Type B pancreatic cell (in vitro differentiated cells): ENCODE data around the gene MBOAT2. TPM values are rescaled to one million over a fixed set of nuclear protein-coding genes. Genes with fewer than 3 reads are reported as not detected.

Experiments used
- DNase-seq: peaks from one replicate; pipeline ENCODE4 v3.0.0; 2021; ENCODE audit warnings: mixed read lengths; ENCODE audit not compliant: unreplicated experiment; ENCODE audit errors: extremely low spot score
- H3K27ac Mint-ChIP-seq: 2 replicates; pipeline ENCODE4 v1.8.0; 2021; ENCODE audit warnings: mild to moderate bottlenecking, mixed read lengths
- H3K27me3 Mint-ChIP-seq: 2 replicates; pipeline ENCODE4 v1.8.0; 2021; ENCODE audit warnings: mixed read lengths
- H3K36me3 Mint-ChIP-seq: 2 replicates; pipeline ENCODE4 v1.8.0; 2021; ENCODE audit warnings: mixed read lengths
- H3K4me1 Mint-ChIP-seq: one replicate; pipeline ENCODE4 v1.8.0; 2021; ENCODE audit warnings: mixed read lengths; ENCODE audit not compliant: unreplicated experiment
- H3K4me3 Mint-ChIP-seq: 2 replicates; pipeline ENCODE4 v1.8.0; 2021; ENCODE audit warnings: mild to moderate bottlenecking, mixed read lengths
- H3K9me3 Mint-ChIP-seq: 2 replicates; pipeline ENCODE4 v1.8.0; 2021; ENCODE audit warnings: mixed read lengths
- total RNA-seq: library from RNA; stranded (reverse); gene quantifications from 2 replicates; pipeline ENCODE4 v1.2.1, GENCODE V29; 2021; ENCODE audit warnings: low replicate concordance
- TF ChIP-seq, protein P1 (sequence below): fragments of 200-600 bp; sonication (generic); conservative IDR thresholded peaks from 2 replicates; pipeline ENCODE4 v1.5.0; 2021; ENCODE audit warnings: antibody characterized with exemption, mild to moderate bottlenecking

The MBOAT2 gene
- total RNA-seq, 1 donor from 2014 or later, result 60.8 TPM

DNA sequence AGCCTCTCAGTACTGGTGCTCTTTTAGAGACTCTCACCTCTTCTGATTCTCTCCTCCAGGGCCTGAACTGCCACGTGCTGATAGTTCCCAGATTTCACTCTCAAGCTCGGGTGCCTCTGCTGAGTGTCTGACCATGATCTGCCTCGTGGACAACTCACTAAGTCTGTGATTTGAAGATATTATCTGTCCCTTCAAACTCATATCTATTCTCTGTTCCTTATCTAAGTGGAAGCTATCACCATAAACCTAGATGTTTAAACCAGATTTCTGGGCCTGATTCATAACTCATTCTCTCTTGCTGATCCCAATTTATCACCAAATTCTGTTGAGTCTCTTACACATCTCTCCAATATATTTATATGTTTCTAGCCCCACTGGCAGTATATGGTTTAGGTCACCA, 136.1 kb downstream of the MBOAT2 start:
- Mint-ChIP-seq H3K4me1 (no peaks in the 10 kb centered on the region), H3K27me3 (no peaks in the 10 kb centered on the region), H3K4me3 (no peak overlapping the region), H3K36me3 (peaks cover 27% of the 10 kb centered on the region), H3K9me3 (no peaks in the 10 kb centered on the region), H3K27ac (no peak overlapping the region)
- DNase-seq, result no peak
- TF ChIP-seq, protein P1, sequence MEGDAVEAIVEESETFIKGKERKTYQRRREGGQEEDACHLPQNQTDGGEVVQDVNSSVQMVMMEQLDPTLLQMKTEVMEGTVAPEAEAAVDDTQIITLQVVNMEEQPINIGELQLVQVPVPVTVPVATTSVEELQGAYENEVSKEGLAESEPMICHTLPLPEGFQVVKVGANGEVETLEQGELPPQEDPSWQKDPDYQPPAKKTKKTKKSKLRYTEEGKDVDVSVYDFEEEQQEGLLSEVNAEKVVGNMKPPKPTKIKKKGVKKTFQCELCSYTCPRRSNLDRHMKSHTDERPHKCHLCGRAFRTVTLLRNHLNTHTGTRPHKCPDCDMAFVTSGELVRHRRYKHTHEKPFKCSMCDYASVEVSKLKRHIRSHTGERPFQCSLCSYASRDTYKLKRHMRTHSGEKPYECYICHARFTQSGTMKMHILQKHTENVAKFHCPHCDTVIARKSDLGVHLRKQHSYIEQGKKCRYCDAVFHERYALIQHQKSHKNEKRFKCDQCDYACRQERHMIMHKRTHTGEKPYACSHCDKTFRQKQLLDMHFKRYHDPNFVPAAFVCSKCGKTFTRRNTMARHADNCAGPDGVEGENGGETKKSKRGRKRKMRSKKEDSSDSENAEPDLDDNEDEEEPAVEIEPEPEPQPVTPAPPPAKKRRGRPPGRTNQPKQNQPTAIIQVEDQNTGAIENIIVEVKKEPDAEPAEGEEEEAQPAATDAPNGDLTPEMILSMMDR, result no peak

DNA sequence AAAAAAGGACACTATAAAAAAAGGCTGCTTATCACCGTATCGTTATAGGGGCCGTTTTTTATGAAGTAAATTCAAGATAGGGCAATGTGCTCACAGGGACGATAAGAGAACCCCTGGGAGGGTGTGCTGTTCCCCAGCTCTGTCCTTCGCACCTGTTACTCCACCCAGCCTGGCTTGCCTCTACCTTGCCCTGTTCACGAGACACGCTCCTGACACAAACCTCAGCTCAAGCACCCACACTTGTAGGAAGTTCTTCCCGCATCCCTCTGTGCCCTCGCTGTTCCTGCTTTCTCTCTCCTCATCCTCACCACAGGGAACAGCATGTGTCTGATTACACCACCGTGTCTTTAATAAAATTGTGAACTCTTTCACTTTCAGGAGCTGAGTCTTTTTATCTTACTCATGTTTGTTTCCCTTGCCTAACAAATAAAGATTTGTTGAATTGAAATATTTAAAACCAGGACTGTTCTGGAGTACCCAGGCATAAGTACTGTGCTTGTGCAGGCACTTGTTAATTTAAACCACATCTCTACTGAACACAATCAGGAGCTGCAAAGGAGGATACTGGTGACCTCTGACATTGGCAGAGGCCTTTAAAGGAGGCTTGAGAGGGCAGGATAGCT, 140.0 kb downstream of the MBOAT2 start:
- Mint-ChIP-seq H3K36me3 (peaks cover 27% of the 10 kb centered on the region), H3K27ac (no peak overlapping the region), H3K27me3 (no peaks in the 10 kb centered on the region), H3K4me1 (peaks cover 2% of the 10 kb centered on the region), H3K4me3 (no peak overlapping the region), H3K9me3 (no peaks in the 10 kb centered on the region)
- TF ChIP-seq, protein P1, result no peak
- no peak for DNase-seq

DNA sequence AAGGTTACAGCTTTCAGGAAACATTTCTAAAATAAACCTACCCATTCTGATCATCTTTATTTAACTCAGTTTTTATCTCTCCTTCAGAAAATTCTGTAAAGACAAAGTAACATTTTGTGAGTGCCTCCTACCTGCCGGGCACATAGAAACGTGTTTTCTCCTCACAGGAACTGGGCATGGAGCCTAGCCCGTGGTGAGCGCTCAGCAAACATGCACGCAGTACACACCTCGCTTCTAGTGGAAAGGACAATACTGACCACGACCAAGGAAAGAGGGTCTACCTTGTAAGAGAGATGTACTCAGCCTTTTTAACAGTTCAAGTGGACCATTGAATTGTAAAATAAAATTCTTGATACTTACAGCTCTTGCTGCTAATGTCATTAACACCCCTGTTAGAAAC, 141.3 kb downstream of the MBOAT2 start:
- TF ChIP-seq, protein P1, result no peak
- peaks cover 24% of the 10 kb centered on the region for H3K36me3 Mint-ChIP-seq
- no peaks in the 10 kb centered on the region for H3K9me3 Mint-ChIP-seq
- H3K27ac Mint-ChIP-seq, result no peak overlapping the region
- peaks cover 11% of the 10 kb centered on the region for H3K4me1 Mint-ChIP-seq
- H3K4me3 Mint-ChIP-seq, result no peak overlapping the region
- DNase-seq, result no peak
- no peaks in the 10 kb centered on the region for H3K27me3 Mint-ChIP-seq

DNA sequence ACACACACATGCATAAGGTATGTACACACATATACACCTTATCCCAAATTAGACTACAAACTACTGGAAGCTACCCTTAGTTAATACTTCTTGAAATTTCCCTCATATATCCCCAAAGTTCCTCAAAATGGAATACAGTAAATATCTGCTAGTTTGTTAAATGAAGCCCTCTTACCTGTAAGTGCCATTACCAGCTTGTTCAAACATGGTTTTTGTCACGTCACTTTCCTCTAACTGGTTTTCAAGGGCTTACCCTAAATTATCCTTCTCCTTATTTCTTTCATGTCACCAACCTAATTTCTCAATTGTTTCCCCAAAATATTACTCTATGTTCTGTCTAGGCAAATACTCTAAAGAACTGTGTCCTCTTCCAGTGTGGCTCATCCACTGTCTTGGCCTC, 141.7 kb downstream of the MBOAT2 start:
- Mint-ChIP-seq H3K4me3 (no peak overlapping the region), H3K27me3 (no peaks in the 10 kb centered on the region), H3K36me3 (peaks cover 23% of the 10 kb centered on the region), H3K27ac (no peak overlapping the region), H3K4me1 (peaks cover 11% of the 10 kb centered on the region), H3K9me3 (no peaks in the 10 kb centered on the region)
- no peak for DNase-seq
- TF ChIP-seq, protein P1, result no peak

DNA sequence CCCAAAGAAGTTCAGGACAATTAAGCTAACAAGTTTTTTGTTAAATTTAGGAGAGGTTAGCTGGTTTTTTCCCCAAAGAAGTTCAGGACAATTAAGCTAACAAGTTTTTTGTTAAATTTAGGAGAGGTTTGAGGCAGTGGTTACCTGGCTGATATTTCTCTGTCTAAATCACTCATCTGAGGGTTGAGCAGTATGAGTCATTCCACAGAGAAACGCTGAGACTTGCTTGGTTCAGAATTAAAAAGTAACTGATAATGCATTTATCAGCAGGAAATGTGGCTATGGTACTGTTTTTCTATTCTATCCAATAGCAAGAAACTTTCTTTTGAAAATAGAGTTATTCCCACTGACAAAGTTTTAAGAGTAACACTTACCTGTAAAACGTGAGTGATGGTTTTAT, 143.2 kb downstream of the MBOAT2 start:
- no peak for DNase-seq
- Mint-ChIP-seq H3K9me3 (no peaks in the 10 kb centered on the region), H3K4me1 (peaks cover 11% of the 10 kb centered on the region), H3K36me3 (peaks cover 27% of the 10 kb centered on the region), H3K27me3 (no peaks in the 10 kb centered on the region), H3K27ac (no peak overlapping the region), H3K4me3 (no peak overlapping the region)
- TF ChIP-seq, protein P1, result no peak

DNA sequence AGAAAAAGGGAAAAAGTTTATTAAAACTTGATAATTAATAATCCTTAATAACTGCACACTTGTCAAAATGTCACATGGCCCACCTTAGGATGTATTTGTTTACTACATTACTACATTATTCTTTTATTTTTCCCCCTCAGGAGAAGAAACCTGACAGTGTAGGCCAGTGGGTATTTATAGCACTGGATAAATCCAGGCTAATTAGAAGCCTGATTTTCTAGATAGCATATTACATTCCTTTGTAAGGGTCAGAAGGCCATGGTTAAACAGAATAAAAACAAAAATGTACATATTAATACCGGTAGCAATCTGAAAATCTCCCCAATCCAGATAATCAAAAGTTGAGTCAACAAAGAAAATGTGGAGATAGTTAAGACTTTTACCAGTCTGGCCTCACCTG, 144.6 kb downstream of the MBOAT2 start:
- DNase-seq, result no peak
- no peaks in the 10 kb centered on the region for H3K9me3 Mint-ChIP-seq
- no peaks in the 10 kb centered on the region for H3K27me3 Mint-ChIP-seq
- no peak overlapping the region for H3K4me3 Mint-ChIP-seq
- H3K27ac Mint-ChIP-seq, result no peak overlapping the region
- peaks cover 19% of the 10 kb centered on the region for H3K36me3 Mint-ChIP-seq
- TF ChIP-seq, protein P1, result no peak
- H3K4me1 Mint-ChIP-seq, result peaks cover 11% of the 10 kb centered on the region
